GM12874 (cell line): ENCODE results near the gene BDKRB2.

ENCODE experiments used
- TF ChIP-seq, protein P1 (sequence below): IDR thresholded peaks from 2 replicates; pipeline ENCODE4 v1.5.1; 2011; ENCODE audit warnings: low read depth, mild to moderate bottlenecking, control low read depth, low read length, moderate library complexity; ENCODE audit not compliant: insufficient read depth

Gene BDKRB2

DNA sequence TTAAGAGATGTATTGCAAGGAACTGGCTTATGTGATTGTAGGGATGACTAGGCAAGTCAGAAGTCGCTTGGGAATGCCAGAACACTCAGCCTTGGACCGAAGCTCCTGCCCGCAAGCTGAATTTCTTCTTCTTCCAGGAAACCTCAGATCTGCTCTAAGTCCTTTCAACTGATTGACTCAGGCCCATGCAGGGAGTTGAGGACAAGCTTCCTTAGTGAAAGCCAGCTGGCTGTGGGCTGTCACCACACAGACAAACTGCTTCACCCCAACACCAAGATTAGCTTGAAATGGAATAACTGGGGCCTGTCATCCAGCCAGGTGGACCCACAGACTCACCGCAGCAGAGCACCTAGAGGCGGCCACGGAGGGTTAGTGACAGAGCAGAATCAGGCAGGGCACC, 24.7 kb downstream of the BDKRB2 start:
- TF ChIP-seq, protein P1, sequence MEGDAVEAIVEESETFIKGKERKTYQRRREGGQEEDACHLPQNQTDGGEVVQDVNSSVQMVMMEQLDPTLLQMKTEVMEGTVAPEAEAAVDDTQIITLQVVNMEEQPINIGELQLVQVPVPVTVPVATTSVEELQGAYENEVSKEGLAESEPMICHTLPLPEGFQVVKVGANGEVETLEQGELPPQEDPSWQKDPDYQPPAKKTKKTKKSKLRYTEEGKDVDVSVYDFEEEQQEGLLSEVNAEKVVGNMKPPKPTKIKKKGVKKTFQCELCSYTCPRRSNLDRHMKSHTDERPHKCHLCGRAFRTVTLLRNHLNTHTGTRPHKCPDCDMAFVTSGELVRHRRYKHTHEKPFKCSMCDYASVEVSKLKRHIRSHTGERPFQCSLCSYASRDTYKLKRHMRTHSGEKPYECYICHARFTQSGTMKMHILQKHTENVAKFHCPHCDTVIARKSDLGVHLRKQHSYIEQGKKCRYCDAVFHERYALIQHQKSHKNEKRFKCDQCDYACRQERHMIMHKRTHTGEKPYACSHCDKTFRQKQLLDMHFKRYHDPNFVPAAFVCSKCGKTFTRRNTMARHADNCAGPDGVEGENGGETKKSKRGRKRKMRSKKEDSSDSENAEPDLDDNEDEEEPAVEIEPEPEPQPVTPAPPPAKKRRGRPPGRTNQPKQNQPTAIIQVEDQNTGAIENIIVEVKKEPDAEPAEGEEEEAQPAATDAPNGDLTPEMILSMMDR = no peak

DNA sequence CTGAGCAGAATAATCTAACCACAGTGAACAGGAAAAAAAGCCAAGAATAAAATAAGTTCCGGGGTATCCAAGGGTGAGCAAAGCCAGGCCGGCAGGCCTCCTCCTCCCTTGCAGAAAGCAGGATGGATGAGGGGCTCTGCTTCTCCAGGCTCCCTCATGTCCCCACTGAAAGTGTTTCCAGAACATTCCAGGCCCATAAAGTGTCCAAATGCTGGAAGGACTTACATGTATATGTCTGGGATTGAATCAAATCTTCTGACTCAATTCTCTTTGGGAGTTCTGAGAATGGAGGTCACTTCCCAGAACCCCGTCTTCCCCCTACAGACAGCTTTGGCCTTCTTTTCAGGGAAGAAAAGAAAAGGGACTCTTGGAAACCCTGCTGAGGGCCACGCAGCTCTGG, 26.4 kb downstream of the BDKRB2 start:
- TF ChIP-seq, protein P1 = no peak

DNA sequence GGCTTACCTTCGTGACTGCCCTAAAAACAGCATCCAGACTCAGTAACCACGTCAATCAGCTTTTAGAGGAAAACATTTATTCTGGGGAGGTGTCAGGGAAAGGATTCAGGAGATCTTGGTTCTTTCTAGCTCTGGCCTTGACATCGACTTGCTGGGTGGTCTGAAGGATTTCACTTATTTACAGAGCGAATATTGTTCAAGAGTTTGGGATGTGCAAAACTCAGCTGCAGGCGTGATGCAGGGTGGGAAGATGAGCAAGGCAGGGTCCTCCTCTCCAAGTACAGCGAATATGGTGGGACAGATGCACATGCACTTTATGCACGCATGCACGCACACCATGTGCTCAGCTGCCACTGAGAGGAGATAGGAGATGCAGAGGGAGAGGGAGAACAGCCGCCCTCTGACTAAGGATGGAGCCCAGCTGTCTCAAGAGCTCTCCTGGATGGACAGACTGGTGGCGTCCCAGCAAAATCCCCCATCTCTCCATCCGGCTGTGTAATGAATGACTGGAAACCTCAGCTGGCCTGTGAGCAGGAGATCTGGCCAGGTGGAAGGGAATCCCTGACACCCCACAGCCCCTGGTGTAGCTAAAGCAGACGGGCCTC, 27.0 kb downstream of the BDKRB2 start:
- TF ChIP-seq, protein P1 = no peak

DNA sequence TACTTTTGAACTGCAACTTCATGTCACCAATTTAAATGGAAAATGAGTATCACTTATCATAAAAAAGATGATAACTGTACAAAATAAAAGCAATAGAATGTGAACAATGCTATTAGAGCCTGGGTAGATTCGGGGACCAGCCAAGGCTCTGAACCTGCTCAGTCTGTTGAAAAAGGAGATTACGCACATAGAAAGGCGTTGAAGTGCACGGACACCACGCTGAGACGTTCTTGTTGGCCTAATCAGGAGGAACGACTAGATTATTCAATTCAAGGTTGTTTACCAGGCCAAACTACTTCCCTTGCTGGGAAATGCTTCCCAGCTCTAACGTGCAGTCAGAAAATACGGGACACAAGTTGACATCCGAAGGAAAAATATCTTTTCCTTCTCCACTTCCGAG, 27.9 kb downstream of the BDKRB2 start:
- TF ChIP-seq, protein P1 = no peak

DNA sequence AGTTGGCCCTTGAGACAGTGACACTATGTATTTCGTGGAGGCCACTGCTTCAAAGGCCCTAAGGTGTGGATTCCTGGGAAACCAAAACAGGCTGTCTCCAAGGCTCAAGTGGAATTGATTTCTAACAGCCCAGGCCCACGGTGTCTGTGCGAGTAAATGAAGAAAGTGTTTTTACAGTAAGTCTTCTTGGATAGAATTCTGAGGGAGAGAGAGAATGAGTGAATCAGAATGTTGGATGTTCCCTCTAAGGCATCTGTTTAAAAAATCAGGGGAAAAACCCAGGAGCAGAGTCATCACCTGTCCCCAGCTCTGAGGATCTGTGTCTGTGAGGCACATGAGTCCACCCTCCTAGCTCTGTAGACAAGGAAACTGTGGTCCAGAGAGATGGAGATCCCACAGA, 29.0 kb downstream of the BDKRB2 start:
- TF ChIP-seq, protein P1 = no peak

DNA sequence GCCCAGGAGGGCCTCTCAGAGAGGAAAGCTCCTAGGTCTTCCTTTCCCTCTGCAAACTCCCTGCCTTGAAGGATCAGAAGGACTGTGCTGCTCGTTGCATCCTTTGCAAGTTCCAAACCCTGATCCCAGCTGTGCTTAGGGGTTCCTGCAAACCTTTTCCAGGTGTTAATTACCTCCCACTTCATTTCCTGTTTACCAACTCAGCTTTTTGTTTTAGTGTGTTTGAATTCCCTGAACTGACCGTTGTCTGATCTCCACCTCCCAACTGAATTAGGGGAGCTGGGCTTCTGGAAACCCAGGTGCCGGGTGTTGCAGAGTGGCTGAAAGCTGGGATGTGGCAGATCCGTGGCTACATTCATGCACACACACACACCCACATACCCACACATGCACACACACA, 30.8 kb downstream of the BDKRB2 start:
- TF ChIP-seq, protein P1 = no peak

DNA sequence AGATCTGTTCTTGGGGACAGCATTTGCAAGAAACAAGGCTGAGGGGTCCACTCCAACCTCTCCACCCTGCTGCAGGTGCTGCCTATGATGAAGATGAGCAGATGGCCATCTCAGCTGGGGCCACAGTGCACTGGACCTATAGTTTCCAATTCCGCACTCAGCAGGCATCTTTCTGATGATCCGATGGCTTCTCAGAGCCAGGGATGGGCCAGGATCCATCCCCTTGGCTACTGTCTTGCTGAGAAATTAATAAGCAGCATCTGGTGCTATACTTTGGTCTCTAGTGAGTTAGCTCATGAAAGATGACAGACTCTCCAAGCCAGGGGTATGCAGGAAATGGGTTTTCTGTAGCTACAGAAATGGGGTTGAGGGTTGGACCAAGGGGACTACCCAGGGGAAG, 33.0 kb downstream of the BDKRB2 start:
- TF ChIP-seq, protein P1 = no peak

DNA sequence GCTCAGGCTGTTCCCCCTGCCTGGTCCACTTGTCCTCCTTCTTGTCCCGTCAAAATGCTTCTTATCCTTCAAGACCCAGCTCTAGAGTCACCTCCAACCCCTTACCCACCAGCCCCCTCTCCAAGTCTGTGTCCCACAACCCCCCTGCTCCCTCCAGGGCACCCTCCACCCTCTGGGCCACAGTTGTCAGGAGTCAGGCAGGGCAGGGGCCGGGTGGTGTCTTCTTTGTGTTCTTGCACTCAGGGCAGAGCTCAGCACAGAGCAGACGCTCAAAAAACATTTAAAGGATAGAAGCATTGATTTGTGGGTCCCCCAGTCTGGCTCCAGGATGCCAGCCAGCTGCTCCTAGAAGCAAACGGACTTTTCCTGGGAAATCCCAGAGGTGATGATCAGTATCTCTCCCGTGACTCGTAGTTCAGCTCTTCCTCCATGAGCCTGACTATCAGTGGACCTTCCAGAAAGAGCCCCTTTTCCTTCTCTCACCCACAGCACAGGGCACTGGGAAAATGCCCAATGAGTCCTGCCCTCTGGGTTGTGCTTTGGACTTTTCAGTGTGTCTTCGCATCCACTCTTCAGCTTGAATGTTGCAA, 34.1 kb downstream of the BDKRB2 start:
- TF ChIP-seq, protein P1 = no peak
